22Rv1 (cell line): ENCODE results near the gene ARID3A.

ENCODE experiments used
- CTCF ChIP-seq: fragments of 450-650 bp; IDR thresholded peaks from 2 replicates; pipeline ENCODE4 v1.5.1; 2017; ENCODE audit warnings: mild to moderate bottlenecking
- ZFX ChIP-seq: fragments of 450-650 bp; IDR thresholded peaks from 2 replicates; pipeline ENCODE4 v1.6.1; 2017; ENCODE audit warnings: antibody characterized with exemption, borderline replicate concordance

- no peak for TF ChIP-seq CTCF
- TF ChIP-seq ZFX = no peak
These were observed 6.4 kb upstream of the ARID3A start for GRCh38 chr19:919199-920050.
